Mesothelial cell of epicardium (in vitro differentiated cells): Measurements from ENCODE around the gene RB1. TPM values are rescaled to one million over a fixed set of nuclear protein-coding genes. Genes with fewer than 3 reads are reported as not detected.

Experiments used
- DNase-seq, 2 experiments: peaks; one replicate each; pipeline ENCODE4 v3.0.0; 2021; ENCODE audit warnings: low spot score in 2 of 2; ENCODE audit not compliant: unreplicated experiment in 2 of 2
- H3K27ac Mint-ChIP-seq: 2 replicates; pipeline ENCODE4 v1.8.0; 2021; ENCODE audit warnings: mixed read lengths
- H3K27me3 Mint-ChIP-seq: 2 replicates; pipeline ENCODE4 v1.8.0; 2021; ENCODE audit warnings: low read depth, mixed read lengths
- H3K36me3 Mint-ChIP-seq: 2 replicates; pipeline ENCODE4 v1.8.0; 2021; ENCODE audit warnings: mixed read lengths
- H3K4me1 Mint-ChIP-seq: 2 replicates; pipeline ENCODE4 v1.8.0; 2021; ENCODE audit warnings: mixed read lengths
- H3K4me3 Mint-ChIP-seq: 2 replicates; pipeline ENCODE4 v1.8.0; 2021; ENCODE audit warnings: mild to moderate bottlenecking, moderate library complexity, mixed read lengths
- H3K9me3 Mint-ChIP-seq: 2 replicates; pipeline ENCODE4 v1.8.0; 2021; ENCODE audit warnings: mixed read lengths
- CTCF ChIP-seq: fragments of 200-600 bp; sonication (generic); IDR thresholded peaks from one replicate; pipeline ENCODE4 v1.5.0; 2021; ENCODE audit warnings: antibody characterized with exemption; ENCODE audit not compliant: unreplicated experiment
- total RNA-seq: library from RNA; stranded (reverse); gene quantifications from 3 replicates; pipeline ENCODE4 v1.2.1, GENCODE V29; 2021

RB1 gene
- total RNA-seq, 1 donor from 2014 or later: 34.7 TPM

DNA sequence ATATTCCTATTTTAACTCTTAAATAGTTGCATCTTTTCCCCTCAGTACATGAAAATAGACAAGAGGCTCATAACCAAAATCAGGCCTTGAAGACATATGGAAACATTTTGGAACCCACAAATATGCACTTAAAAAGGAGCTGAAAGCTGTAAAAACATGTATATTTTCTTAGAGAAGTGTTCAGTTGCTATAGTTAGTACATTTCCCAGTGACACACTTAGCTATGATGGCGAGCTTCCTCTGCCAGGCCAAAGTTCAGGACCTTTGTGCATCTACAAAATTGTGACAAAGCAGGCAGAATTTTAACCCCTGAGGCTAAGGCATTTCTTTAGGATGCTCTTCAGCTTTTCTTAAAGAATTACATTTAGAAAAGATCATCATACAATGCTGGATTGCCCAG, 174.8 kb downstream of the RB1 start:
- no peaks in the 10 kb centered on the region for H3K9me3 Mint-ChIP-seq

GRCh38 chr13:48483575-48483974, 180.0 kb downstream of the RB1 start:
- Mint-ChIP-seq H3K9me3 (peaks cover 10% of the 10 kb centered on the region), H3K4me3 (no peak overlapping the region), H3K36me3 (peaks cover 22% of the 10 kb centered on the region), H3K27ac (peak overlapping the region; percentile 34), H3K27me3 (no peaks in the 10 kb centered on the region), H3K4me1 (peaks cover 15% of the 10 kb centered on the region)
- no peak for DNase-seq
- TF ChIP-seq CTCF: no peak

More for the DNA sequence above, 174.8 kb downstream of the RB1 start:
- Mint-ChIP-seq H3K27me3 (no peaks in the 10 kb centered on the region), H3K4me3 (no peak overlapping the region), H3K27ac (no peak overlapping the region), H3K36me3 (peaks cover 9% of the 10 kb centered on the region), H3K4me1 (peaks cover 6% of the 10 kb centered on the region)
- DNase-seq: no peak
- TF ChIP-seq CTCF: no peak

- Mint-ChIP-seq H3K27me3 (no peaks in the 10 kb centered on the region), H3K27ac (no peak overlapping the region), H3K4me3 (no peak overlapping the region)
These were observed 181.9 kb downstream of the RB1 start for GRCh38 chr13:48485432-48485831.

DNA sequence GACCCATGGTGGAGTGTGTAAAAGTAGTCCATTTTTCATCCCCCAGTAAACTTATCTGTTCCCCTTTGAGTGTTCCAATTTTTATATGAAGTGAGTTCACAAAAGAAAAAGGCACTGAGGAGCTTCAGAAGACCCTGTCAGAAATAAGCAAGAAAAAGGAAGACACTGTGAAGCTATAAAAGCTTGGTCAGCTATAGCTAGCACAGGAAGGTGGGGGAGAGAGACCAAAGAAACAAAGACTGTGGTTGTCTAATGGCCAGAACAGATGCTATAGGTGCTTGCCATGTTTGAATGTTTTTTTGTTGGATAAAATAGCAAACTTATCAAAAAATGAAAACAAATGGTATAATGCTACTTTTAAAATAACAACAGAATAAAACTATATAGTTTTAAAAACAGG, 182.8 kb downstream of the RB1 start:
- DNase-seq: no peak
- Mint-ChIP-seq H3K9me3 (peaks cover 10% of the 10 kb centered on the region), H3K4me1 (peaks cover 15% of the 10 kb centered on the region), H3K27me3 (no peaks in the 10 kb centered on the region), H3K27ac (no peak overlapping the region), H3K36me3 (peaks cover 28% of the 10 kb centered on the region), H3K4me3 (no peak overlapping the region)
- no peak for TF ChIP-seq CTCF

More at GRCh38 chr13:48485432-48485831, 181.9 kb downstream of the RB1 start:
- H3K36me3 Mint-ChIP-seq: peaks cover 28% of the 10 kb centered on the region
- H3K9me3 Mint-ChIP-seq: peaks cover 10% of the 10 kb centered on the region
- no peak for TF ChIP-seq CTCF
- DNase-seq: no peak
- peaks cover 15% of the 10 kb centered on the region for H3K4me1 Mint-ChIP-seq

DNA sequence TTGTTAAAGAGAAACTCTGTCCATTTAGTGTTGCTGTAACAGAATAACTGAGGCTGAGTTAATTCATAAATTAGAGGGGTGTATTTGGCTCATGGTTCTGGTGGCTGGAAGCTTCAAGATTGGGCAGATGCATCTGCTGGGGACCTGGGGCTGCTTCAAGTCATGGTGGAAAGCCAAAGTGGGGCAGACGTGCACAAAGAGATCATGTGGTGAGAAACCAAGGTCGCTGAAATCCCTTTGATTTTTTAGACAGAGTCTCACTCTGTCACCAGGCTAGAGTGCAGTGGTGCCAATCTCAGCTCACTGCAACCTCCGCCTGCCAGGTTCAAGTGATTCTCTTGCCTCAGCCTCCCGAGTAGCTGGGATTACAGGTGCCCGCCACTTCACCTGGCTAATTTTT, 183.3 kb downstream of the RB1 start:
- no peak overlapping the region for H3K4me3 Mint-ChIP-seq
- no peak for TF ChIP-seq CTCF
- no peaks in the 10 kb centered on the region for H3K27me3 Mint-ChIP-seq
- peaks cover 28% of the 10 kb centered on the region for H3K36me3 Mint-ChIP-seq
- H3K4me1 Mint-ChIP-seq: peaks cover 15% of the 10 kb centered on the region
- no peak overlapping the region for H3K27ac Mint-ChIP-seq
- DNase-seq: no peak
- peaks cover 10% of the 10 kb centered on the region for H3K9me3 Mint-ChIP-seq

DNA sequence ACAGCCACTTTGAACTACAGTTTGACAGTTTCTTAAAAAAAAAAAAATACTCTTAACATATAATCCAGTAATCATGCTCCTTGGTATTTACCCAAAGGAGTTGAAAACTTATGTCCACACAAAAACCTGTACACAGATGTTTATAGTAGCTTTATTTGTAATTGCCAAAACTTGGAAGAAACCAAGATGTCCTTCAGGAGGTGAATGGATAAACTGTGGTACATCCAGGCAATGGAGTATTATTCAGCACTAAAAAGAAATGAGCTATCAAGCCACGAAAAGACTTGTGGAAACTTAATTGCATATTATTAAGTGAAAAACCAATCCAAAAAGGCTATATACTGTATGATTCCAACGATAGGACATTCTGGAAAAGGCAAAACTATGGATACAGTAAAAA, 184.4 kb downstream of the RB1 start:
- peaks cover 28% of the 10 kb centered on the region for H3K36me3 Mint-ChIP-seq
- TF ChIP-seq CTCF: no peak
- H3K4me3 Mint-ChIP-seq: no peak overlapping the region
- no peaks in the 10 kb centered on the region for H3K27me3 Mint-ChIP-seq
- DNase-seq: no peak
- H3K4me1 Mint-ChIP-seq: peaks cover 12% of the 10 kb centered on the region
- peaks cover 10% of the 10 kb centered on the region for H3K9me3 Mint-ChIP-seq
- H3K27ac Mint-ChIP-seq: no peak overlapping the region
